Keratinocyte (primary cell): ENCODE measurements around the gene CTAGE9. TPM values are rescaled to one million over a fixed set of nuclear protein-coding genes. Genes with fewer than 3 reads are reported as not detected.

Experiments used
- DNase-seq: peaks from one replicate; pipeline ENCODE4 v3.0.0-alpha.2; 2011; ENCODE audit warnings: low read depth, missing footprints, low spot score
- FAIRE-seq: peaks from 2 replicates; lab custom pipeline; 2011; peaks lifted over from hg19 to GRCh38; lab: Jason Lieb, UNC
- H2AFZ ChIP-seq: 2 replicates; pipeline ENCODE4 v1.6.0; 2012; ENCODE audit warnings: low read length, control low read depth, inconsistent platforms; ENCODE audit not compliant: control insufficient read depth
- H3K27ac ChIP-seq: 2 replicates; pipeline ENCODE4 v1.5.1; 2011; ENCODE audit warnings: low read length; ENCODE audit not compliant: control insufficient read depth, insufficient read depth
- H3K27me3 ChIP-seq: 3 replicates; pipeline ENCODE4 v1.6.0; 2011; ENCODE audit warnings: low read length; ENCODE audit not compliant: control insufficient read depth, insufficient read depth; ENCODE audit errors: extremely low read depth
- H3K36me3 ChIP-seq, 2 experiments: 2 replicates in 1 of 2; 3 replicates in 1 of 2; pipeline ENCODE4 v1.5.1; 2011; ENCODE audit warnings: low read length in 2 of 2, mild to moderate bottlenecking in 1 of 2; ENCODE audit not compliant: control insufficient read depth in 2 of 2, insufficient read depth in 2 of 2; ENCODE audit errors: extremely low read depth in 1 of 2
- H3K4me1 ChIP-seq: 3 replicates; pipeline ENCODE4 v1.5.1; 2011; ENCODE audit warnings: low read length; ENCODE audit not compliant: control insufficient read depth, insufficient read depth; ENCODE audit errors: extremely low read depth
- H3K4me2 ChIP-seq: 3 replicates; pipeline ENCODE4 v1.6.0; 2011; ENCODE audit warnings: low read depth, low read length; ENCODE audit not compliant: control insufficient read depth, insufficient read depth; ENCODE audit errors: extremely low read depth
- H3K4me3 ChIP-seq, 3 experiments: fragments of 200-600 bp in 1 of 3; sonication (generic) in 1 of 3; 2 replicates in 2 of 3; 3 replicates in 1 of 3; pipeline ENCODE4 v1.5.1; 2011 to 2016; ENCODE audit warnings: low read length in 3 of 3, mild to moderate bottlenecking in 3 of 3, control low read depth in 2 of 3, inconsistent platforms in 1 of 3, low read depth in 1 of 3, mixed read lengths in 1 of 3, mixed run types in 1 of 3, moderate library complexity in 1 of 3; ENCODE audit not compliant: control insufficient read depth in 2 of 3, insufficient read depth in 2 of 3; ENCODE audit errors: extremely low read depth in 1 of 3
- H3K79me2 ChIP-seq: 2 replicates; pipeline ENCODE4 v1.6.0; 2012; ENCODE audit warnings: low read length; ENCODE audit not compliant: control insufficient read depth, insufficient read depth
- H3K9ac ChIP-seq: 3 replicates; pipeline ENCODE4 v1.6.0; 2011; ENCODE audit warnings: low read length; ENCODE audit not compliant: control insufficient read depth, insufficient read depth; ENCODE audit errors: extremely low read depth
- H3K9me1 ChIP-seq: 3 replicates; pipeline ENCODE4 v1.6.0; 2011; ENCODE audit warnings: low read length; ENCODE audit not compliant: control insufficient read depth, insufficient read depth; ENCODE audit errors: extremely low read depth
- H3K9me3 ChIP-seq: 2 replicates; pipeline ENCODE4 v1.5.1; 2012; ENCODE audit warnings: low read depth, low read length; ENCODE audit not compliant: control insufficient read depth
- H4K20me1 ChIP-seq: 3 replicates; pipeline ENCODE4 v1.6.0; 2011; ENCODE audit warnings: low read length; ENCODE audit not compliant: control insufficient read depth, insufficient read depth; ENCODE audit errors: extremely low read depth
- CTCF ChIP-seq, 3 experiments: IDR thresholded peaks in 1 of 3; conservative IDR thresholded peaks in 1 of 3; optimal IDR thresholded peaks in 1 of 3; 2 replicates in 2 of 3; 3 replicates in 1 of 3; pipeline versions ENCODE3 to v1.5.1; 2011; ENCODE audit warnings: low read length in 3 of 3, mild to moderate bottlenecking in 3 of 3, moderate library complexity in 2 of 3, control low read depth in 1 of 3, inconsistent platforms in 1 of 3; ENCODE audit not compliant: insufficient read depth in 2 of 3; ENCODE audit errors: extremely low read depth in 1 of 3
- EZH2 ChIP-seq: IDR thresholded peaks from one replicate; pipeline ENCODE4 v1.6.1; 2012; ENCODE audit warnings: inconsistent platforms, mild to moderate bottlenecking, low read length, moderate library complexity
- dilution Hi-C: fragments of 300-500 bp; cut with MboI; formaldehyde crosslinking; loops from one replicate; pipeline ENCODE4 v1.7.0; 2020; ENCODE audit warnings: low sequenced_read_pairs; ENCODE audit not compliant: extremely low pct_ligation_motif_present
- polyA plus RNA-seq, 5 experiments: library from polyadenylated mRNA; depleted of rRNA in 3 of 5; stranded (reverse) in 3 of 5; stranded (forward) in 1 of 5; unstranded in 1 of 5; fragments of >200 nt; gene quantifications; 1 replicate in 1 of 5; 2 replicates in 3 of 5; 3 replicates in 1 of 5; pipeline versions ENCODE4 v1.2.1 to v1.2.3, GENCODE V29; 2011 to 2012; ENCODE audit warnings: missing spikeins in 2 of 5, low read depth in 1 of 5, low replicate concordance in 1 of 5

CTAGE9 gene
- polyA plus RNA-seq, 1 donor (not counting 4 experiments of a cell fraction or from before 2014, with no cell fraction given) = not detected

GRCh38 chr6:131756039-131756438 is 45.2 kb upstream of the CTAGE9 start:
- Histone ChIP-seq H4K20me1 (no peaks in the 10 kb centered on the region), H3K36me3 (no peaks in the 10 kb centered on the region), H3K4me2 (no peak overlapping the region), H3K27ac (no peak overlapping the region), H3K4me3 (no peak overlapping the region), H2AFZ (no peak overlapping the region), H3K79me2 (no peaks in the 10 kb centered on the region), H3K9me1 (no peaks in the 10 kb centered on the region), H3K4me1 (no peaks in the 10 kb centered on the region), H3K9ac (no peak overlapping the region), H3K9me3 (no peaks in the 10 kb centered on the region), H3K27me3 (no peaks in the 10 kb centered on the region)
- TF ChIP-seq CTCF (optimal IDR thresholded peaks at IDR 0.05 in 1 of 3, IDR thresholded peaks at IDR 0.05 in 1 of 3, conservative IDR thresholded peaks at IDR 0.05 in 1 of 3; ENCODE audit: extremely low read depth in 1 of 3, insufficient read depth in 2 of 3, low read length in 3 of 3) (no peak), EZH2 (no peak)
- dilution Hi-C loops = no loop called here
- DNase-seq = no peak
- FAIRE-seq = no peak

- Histone ChIP-seq H3K79me2 (no peaks in the 10 kb centered on the region), H4K20me1 (no peaks in the 10 kb centered on the region), H3K9ac (no peak overlapping the region), H3K9me1 (no peaks in the 10 kb centered on the region), H3K4me3 (no peak overlapping the region), H3K4me1 (no peaks in the 10 kb centered on the region), H3K36me3 (no peaks in the 10 kb centered on the region), H3K27ac (no peak overlapping the region), H3K27me3 (no peaks in the 10 kb centered on the region), H2AFZ (no peak overlapping the region), H3K4me2 (no peak overlapping the region), H3K9me3 (no peaks in the 10 kb centered on the region)
- DNase-seq = no peak
- dilution Hi-C loops = no loop called here
- TF ChIP-seq EZH2 (no peak), CTCF (optimal IDR thresholded peaks at IDR 0.05 in 1 of 3, IDR thresholded peaks at IDR 0.05 in 1 of 3, conservative IDR thresholded peaks at IDR 0.05 in 1 of 3; ENCODE audit: extremely low read depth in 1 of 3, insufficient read depth in 2 of 3, low read length in 3 of 3) (no peak)
- FAIRE-seq = no peak
Observed at GRCh38 chr6:131755597-131755996, 44.8 kb upstream of the CTAGE9 start.
